Measurements from ENCODE around the gene ADAMTS2. TPM values are rescaled to one million over a fixed set of nuclear protein-coding genes. Genes with fewer than 3 reads are reported as not detected.

ADAMTS2 gene
- total RNA-seq, 4 donors from 2014 or later: 39.5 to 61.9 (median 56.4) TPM

- TF ChIP-seq CTCF (IDR thresholded peaks at IDR 0.05): no peak
- no peak for ATAC-seq (ENCODE audit: low FRiP score)
- DNase-seq (ENCODE audit: low spot score): no peak
These were observed 30.6 kb upstream of the ADAMTS2 start for GRCh38 chr5:179375831-179376365.

- DNase-seq (ENCODE audit: low spot score) (no peak), ATAC-seq (ENCODE audit: low FRiP score) (no peak)
- TF ChIP-seq CTCF (IDR thresholded peaks at IDR 0.05): no peak
These were observed 30.0 kb upstream of the ADAMTS2 start for GRCh38 chr5:179375236-179375685.

GRCh38 chr5:179374506-179375235 lies 29.4 kb upstream of the ADAMTS2 start:
- TF ChIP-seq CTCF (IDR thresholded peaks at IDR 0.05): no peak
- DNase-seq (ENCODE audit: low spot score): no peak
- ATAC-seq (ENCODE audit: low FRiP score): no peak

- no peak for TF ChIP-seq CTCF (IDR thresholded peaks at IDR 0.05)
- DNase-seq (ENCODE audit: low spot score) (no peak), ATAC-seq (ENCODE audit: low FRiP score) (no peak)
These were observed 28.8 kb upstream of the ADAMTS2 start for GRCh38 chr5:179373961-179374505.

- DNase-seq (ENCODE audit: low spot score) (no peak), ATAC-seq (ENCODE audit: low FRiP score) (no peak)
- TF ChIP-seq CTCF (IDR thresholded peaks at IDR 0.05): no peak
These were observed 28.1 kb upstream of the ADAMTS2 start for GRCh38 chr5:179373101-179373934.

- ATAC-seq (ENCODE audit: low FRiP score) (no peak), DNase-seq (ENCODE audit: low spot score) (no peak)
- TF ChIP-seq CTCF (IDR thresholded peaks at IDR 0.05): no peak
These were observed 26.7 kb upstream of the ADAMTS2 start for GRCh38 chr5:179371681-179372680.
